WERI-Rb-1 (cell line): Measurements from ENCODE around the gene NDUFB11.
"Not testable (repeated sequence)": the region's sequence is repeated elsewhere in the genome, so short reads cannot be mapped to it uniquely, and the experiment has no call there.

Experiments used
- DNase-seq: peaks from one replicate; pipeline ENCODE4 v3.0.0-alpha.2; 2020
- H3K27ac ChIP-seq: fragments of 250-450 bp; sonication (Bioruptor Pico); 2 replicates; pipeline ENCODE4 v1.5.1; 2020; ENCODE audit warnings: mild to moderate bottlenecking, moderate library complexity
- H3K27me3 ChIP-seq: fragments of 250-450 bp; sonication (Bioruptor Pico); 2 replicates; pipeline ENCODE4 v1.5.1; 2021; ENCODE audit warnings: mild to moderate bottlenecking, low read depth, moderate library complexity; ENCODE audit not compliant: insufficient read depth, severe bottlenecking
- H3K36me3 ChIP-seq: fragments of 250-450 bp; sonication (Bioruptor Pico); 2 replicates; pipeline ENCODE4 v1.5.1; 2020; ENCODE audit warnings: mild to moderate bottlenecking, moderate library complexity
- H3K4me3 ChIP-seq: 2 replicates; pipeline ENCODE4 v1.5.1; 2011; ENCODE audit warnings: low read depth, mild to moderate bottlenecking, control low read depth, low read length
- H3K9me3 ChIP-seq: fragments of 250-450 bp; sonication (Bioruptor Pico); 2 replicates; pipeline ENCODE4 v1.5.1; 2021; ENCODE audit warnings: mild to moderate bottlenecking, moderate library complexity; ENCODE audit not compliant: severe bottlenecking
- TF ChIP-seq, protein P1 (sequence below): IDR thresholded peaks from 2 replicates; pipeline ENCODE4 v1.5.1; 2011; ENCODE audit warnings: low read depth, mild to moderate bottlenecking, control low read depth, inconsistent platforms, low read length

NDUFB11 gene

DNA sequence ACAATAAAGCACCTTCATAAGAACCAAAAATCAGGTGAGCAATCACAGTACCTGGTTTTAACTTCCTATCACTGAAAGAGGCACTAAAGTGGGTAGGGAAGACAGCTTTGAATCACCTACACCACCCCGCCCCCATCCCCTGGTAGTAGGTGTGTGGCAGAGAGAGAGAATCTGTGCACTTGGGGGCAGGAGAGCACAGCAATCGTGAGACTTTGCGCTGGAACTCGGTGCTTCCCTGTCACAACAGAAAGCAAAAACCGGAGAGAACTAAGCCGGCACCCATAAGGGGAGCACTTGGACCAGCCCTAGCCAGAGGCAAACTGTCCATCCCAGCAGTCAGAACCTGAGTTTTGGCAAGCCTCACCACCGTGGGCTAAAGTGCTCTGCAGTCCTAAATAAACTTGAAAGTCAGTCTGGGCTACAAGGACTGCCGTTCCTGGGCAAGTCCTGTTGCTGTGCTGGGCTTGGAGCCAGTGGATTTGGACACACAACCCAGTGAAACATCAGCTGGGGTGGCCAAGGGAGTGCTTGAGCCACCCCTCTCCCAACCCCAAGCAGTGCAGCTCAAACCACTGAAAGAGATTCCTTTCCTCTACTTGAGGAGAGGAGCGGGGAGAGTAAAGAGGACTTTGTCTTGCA lies 32.1 kb downstream of the NDUFB11 start:
- Histone ChIP-seq H3K9me3 (no peaks in the 10 kb centered on the region), H3K27me3 (peaks cover 7% of the 10 kb centered on the region)

DNA sequence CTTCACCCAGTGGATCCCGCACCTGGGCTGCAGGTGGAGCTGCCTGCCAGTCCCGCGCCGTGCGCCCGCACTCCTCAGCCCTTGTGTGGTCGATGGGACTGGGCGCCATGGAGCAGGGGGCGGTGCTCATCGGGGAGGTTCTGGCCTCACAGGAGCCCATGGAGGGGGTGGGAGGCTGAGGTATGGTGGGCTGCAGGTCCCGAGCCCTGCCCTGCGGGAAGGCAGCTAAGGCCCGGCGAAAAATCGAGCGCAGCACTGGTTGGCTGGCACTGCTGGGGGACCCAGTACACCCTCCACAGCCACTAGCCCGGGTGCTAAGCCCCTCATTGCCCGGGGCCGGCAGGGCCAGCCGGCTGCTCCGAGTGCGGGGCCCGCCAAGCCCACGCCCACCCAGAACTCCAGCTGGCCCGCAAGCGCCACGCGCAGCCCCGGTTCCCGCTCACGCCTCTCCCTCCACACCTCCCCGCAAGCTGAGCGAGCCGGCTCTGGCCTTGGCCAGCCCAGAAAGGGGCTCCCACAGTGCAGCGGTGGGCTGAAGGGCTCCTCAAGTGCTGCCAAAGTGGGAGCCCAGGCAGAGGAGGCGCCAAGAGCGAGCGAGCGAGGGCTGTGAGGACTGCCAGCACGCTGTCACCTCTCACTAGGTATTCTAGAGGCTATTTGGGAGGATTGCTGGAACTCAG lies 33.4 kb downstream of the NDUFB11 start:
- DNase-seq, H3K27me3 ChIP-seq, H3K4me3 ChIP-seq, H3K27ac ChIP-seq, H3K9me3 ChIP-seq, H3K36me3 ChIP-seq: not testable (repeated sequence)

More for the DNA sequence above, 32.1 kb downstream of the NDUFB11 start:
- TF ChIP-seq, protein P1, sequence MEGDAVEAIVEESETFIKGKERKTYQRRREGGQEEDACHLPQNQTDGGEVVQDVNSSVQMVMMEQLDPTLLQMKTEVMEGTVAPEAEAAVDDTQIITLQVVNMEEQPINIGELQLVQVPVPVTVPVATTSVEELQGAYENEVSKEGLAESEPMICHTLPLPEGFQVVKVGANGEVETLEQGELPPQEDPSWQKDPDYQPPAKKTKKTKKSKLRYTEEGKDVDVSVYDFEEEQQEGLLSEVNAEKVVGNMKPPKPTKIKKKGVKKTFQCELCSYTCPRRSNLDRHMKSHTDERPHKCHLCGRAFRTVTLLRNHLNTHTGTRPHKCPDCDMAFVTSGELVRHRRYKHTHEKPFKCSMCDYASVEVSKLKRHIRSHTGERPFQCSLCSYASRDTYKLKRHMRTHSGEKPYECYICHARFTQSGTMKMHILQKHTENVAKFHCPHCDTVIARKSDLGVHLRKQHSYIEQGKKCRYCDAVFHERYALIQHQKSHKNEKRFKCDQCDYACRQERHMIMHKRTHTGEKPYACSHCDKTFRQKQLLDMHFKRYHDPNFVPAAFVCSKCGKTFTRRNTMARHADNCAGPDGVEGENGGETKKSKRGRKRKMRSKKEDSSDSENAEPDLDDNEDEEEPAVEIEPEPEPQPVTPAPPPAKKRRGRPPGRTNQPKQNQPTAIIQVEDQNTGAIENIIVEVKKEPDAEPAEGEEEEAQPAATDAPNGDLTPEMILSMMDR: no peak
- DNase-seq: no peak
- Histone ChIP-seq H3K27ac (no peak overlapping the region), H3K4me3 (no peak overlapping the region), H3K36me3 (no peaks in the 10 kb centered on the region)

DNA sequence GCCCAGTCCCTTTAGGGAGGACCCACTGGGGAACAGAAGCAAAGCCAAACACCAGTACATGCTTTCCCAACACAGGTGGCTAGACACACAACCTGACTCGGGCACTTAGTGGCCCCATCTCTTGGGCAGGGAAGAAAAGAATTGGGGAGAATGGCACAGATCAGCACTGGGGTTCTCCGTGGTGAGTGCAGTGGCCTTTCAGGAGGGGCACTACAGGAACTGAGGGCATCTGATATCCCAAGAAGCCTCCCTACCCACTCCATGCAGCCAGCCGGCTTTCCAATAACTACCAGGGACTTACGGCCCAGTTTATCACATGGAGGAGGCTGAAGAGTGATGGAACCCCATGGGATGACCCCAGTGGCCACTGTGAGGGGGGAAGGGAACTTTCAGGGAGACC lies 43.3 kb downstream of the NDUFB11 start:
- H3K36me3 ChIP-seq: no peaks in the 10 kb centered on the region
- TF ChIP-seq, protein P1: no peak
- no peak overlapping the region for H3K27ac ChIP-seq
- no peak for DNase-seq
- H3K4me3 ChIP-seq: no peak overlapping the region
- peaks cover 4% of the 10 kb centered on the region for H3K9me3 ChIP-seq
- H3K27me3 ChIP-seq: peaks cover 4% of the 10 kb centered on the region

DNA sequence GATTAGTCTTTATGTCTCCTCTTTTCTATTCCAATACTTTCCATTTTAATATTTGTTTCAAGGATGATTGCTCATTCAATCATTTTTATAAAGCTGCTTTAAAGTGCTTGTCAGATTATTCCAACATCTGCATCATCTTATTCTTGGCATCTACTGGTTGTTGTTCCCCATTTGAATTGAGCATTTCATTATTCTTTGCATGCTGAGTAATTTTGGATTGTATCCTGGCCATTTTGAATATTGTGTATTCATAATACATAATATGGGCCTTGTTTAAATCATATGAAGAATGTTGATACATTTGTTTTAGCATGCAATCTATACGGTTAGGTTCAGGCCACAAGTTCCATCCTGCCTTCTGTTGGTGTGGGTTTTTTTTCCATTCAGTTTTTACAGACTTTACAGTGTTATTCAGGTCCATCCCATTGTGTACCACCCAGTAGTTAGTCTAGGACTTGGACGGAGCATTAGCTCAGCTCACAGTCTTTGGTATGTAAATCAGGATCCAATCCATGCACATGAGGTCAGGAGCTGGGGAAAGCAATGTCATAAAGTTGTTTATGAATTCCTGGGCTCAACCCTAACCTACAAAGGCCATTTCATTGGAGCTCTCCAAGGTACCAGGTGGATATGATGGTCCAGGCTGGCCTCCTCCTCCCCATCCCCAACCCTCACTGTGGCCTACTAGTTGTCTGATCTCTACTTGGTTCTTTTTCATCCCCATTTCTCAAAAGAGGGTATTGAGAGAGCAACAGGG lies 46.0 kb downstream of the NDUFB11 start:
- H3K27ac ChIP-seq: no peak overlapping the region
- no peak for DNase-seq
- no peak overlapping the region for H3K4me3 ChIP-seq
- no peaks in the 10 kb centered on the region for H3K36me3 ChIP-seq
- H3K27me3 ChIP-seq: peaks cover 4% of the 10 kb centered on the region
- no peaks in the 10 kb centered on the region for H3K9me3 ChIP-seq
- TF ChIP-seq, protein P1: no peak

- no peak overlapping the region for H3K27ac ChIP-seq
- no peaks in the 10 kb centered on the region for H3K36me3 ChIP-seq
- no peaks in the 10 kb centered on the region for H3K9me3 ChIP-seq
- peak; percentile 21 for DNase-seq
- peaks cover 7% of the 10 kb centered on the region for H3K27me3 ChIP-seq
- H3K4me3 ChIP-seq: no peak overlapping the region
- TF ChIP-seq, protein P1: no peak
Observed at GRCh38 chrX:47097018-47097417, 47.5 kb downstream of the NDUFB11 start.

DNA sequence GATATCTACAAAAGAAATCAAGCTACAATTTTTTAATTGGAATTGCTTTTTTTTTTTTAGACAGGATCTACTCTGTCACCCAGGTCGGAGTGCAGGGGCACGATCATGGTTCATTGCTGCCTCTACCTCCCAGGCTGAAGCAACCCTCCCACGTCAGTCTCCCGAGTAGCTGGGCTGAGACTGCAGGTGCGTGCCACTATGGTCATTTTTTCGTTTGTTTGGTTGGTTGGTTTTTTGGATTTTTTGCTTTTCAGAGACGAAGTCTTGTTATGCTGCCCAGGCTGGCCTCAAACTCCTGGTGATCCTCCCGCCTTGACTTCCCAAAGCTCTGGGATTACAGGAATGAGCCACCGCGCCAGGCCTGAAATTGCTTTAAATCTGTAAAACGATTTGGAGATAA lies 50.6 kb downstream of the NDUFB11 start:
- H3K27me3 ChIP-seq: peaks cover 7% of the 10 kb centered on the region
- no peaks in the 10 kb centered on the region for H3K9me3 ChIP-seq
- H3K36me3 ChIP-seq: no peaks in the 10 kb centered on the region
- H3K27ac ChIP-seq: no peak overlapping the region
- no peak overlapping the region for H3K4me3 ChIP-seq
- TF ChIP-seq, protein P1: no peak
- DNase-seq: no peak
